GM23248 (cell line): Measurements from ENCODE around the gene STRIP1. TPM values are rescaled to one million over a fixed set of nuclear protein-coding genes. Genes with fewer than 3 reads are reported as not detected.

Source experiments
- DNase-seq: peaks from one replicate; pipeline ENCODE4 v3.0.0-alpha.2; 2015
- H2AFZ ChIP-seq: fragments of 200-600 bp; sonication (generic); 2 replicates; pipeline ENCODE4 v1.6.1; 2016; ENCODE audit warnings: antibody characterized with exemption
- H3F3A ChIP-seq: fragments of 200-600 bp; sonication (generic); 2 replicates; pipeline ENCODE4 v1.6.1; 2016; ENCODE audit warnings: mild to moderate bottlenecking, antibody characterized with exemption, mixed run types; ENCODE audit not compliant: insufficient read depth
- H3K27ac ChIP-seq: fragments of 200-600 bp; sonication (generic); 2 replicates; pipeline ENCODE4 v1.5.1; 2016; ENCODE audit warnings: mild to moderate bottlenecking
- H3K27me3 ChIP-seq: fragments of 200-600 bp; sonication (generic); replicated peaks from 2 replicates; pipeline ENCODE4 v1.6.1; 2016; ENCODE audit warnings: mild to moderate bottlenecking; ENCODE audit not compliant: insufficient read depth
- H3K36me3 ChIP-seq: fragments of 200-600 bp; sonication (generic); 2 replicates; pipeline ENCODE4 v1.6.1; 2016; ENCODE audit warnings: low read depth, mild to moderate bottlenecking
- H3K4me1 ChIP-seq: fragments of 200-600 bp; sonication (generic); 2 replicates; pipeline ENCODE4 v1.6.1; 2016; ENCODE audit warnings: mild to moderate bottlenecking; ENCODE audit not compliant: insufficient read depth
- H3K4me2 ChIP-seq: fragments of 200-600 bp; sonication (generic); one replicate; pipeline ENCODE4 v1.6.1; 2016; ENCODE audit warnings: mild to moderate bottlenecking; ENCODE audit not compliant: unreplicated experiment
- H3K4me3 ChIP-seq: fragments of 200-600 bp; sonication (generic); 2 replicates; pipeline ENCODE4 v1.5.1; 2016; ENCODE audit warnings: mild to moderate bottlenecking
- H3K79me2 ChIP-seq: fragments of 200-600 bp; sonication (generic); 2 replicates; pipeline ENCODE4 v1.6.1; 2016; ENCODE audit warnings: mild to moderate bottlenecking; ENCODE audit not compliant: insufficient read depth
- H3K9ac ChIP-seq: fragments of 200-600 bp; sonication (generic); 2 replicates; pipeline ENCODE4 v1.6.1; 2016; ENCODE audit warnings: mild to moderate bottlenecking
- H3K9me2 ChIP-seq: fragments of 200-600 bp; sonication (generic); 2 replicates; pipeline ENCODE4 v1.6.1; 2016; ENCODE audit warnings: mixed run types, mild to moderate bottlenecking, moderate library complexity; ENCODE audit not compliant: insufficient read depth
- H3K9me3 ChIP-seq: fragments of 200-600 bp; sonication (generic); one replicate; pipeline ENCODE4 v1.6.1; 2017; ENCODE audit warnings: low read depth
- H4K20me1 ChIP-seq: fragments of 200-600 bp; sonication (generic); 2 replicates; pipeline ENCODE4 v1.6.0; 2016; ENCODE audit not compliant: insufficient read depth
- EZH2 ChIP-seq: fragments of 200-600 bp; sonication (generic); IDR thresholded peaks from 2 replicates; pipeline ENCODE4 v1.6.1; 2018; ENCODE audit warnings: antibody characterized with exemption, mild to moderate bottlenecking; ENCODE audit not compliant: insufficient read depth, poor library complexity, severe bottlenecking
- EZH2phosphoT487 ChIP-seq: fragments of 200-600 bp; sonication (generic); IDR thresholded peaks from 2 replicates; pipeline ENCODE4 v1.6.1; 2018; ENCODE audit warnings: antibody characterized with exemption, moderate library complexity, mild to moderate bottlenecking, low read depth; ENCODE audit not compliant: insufficient read depth
- WGBS, 2 experiments: methylation state at CpG; one replicate each; pipeline ENCODE4 v1.1.6; 2015 to 2017; ENCODE audit warnings: low lambda C conversion rate in 2 of 2, low coverage in 1 of 2; ENCODE audit errors: missing lambda C conversion rate in 2 of 2; 5-methylcytosine and 5-hydroxymethylcytosine counted together
- in situ Hi-C: fragments of 300-500 bp; cut with MboI; formaldehyde crosslinking; loops from 2 replicates; pipeline ENCODE4 v1.15.0; 2020
- polyA plus RNA-seq: library from polyadenylated mRNA; unstranded; fragments of >200 nt; fragmentation: Nextera tagmentation; extraction: Ambion mirVana; gene quantifications from 2 replicates; pipeline ENCODE4 v1.2.1, GENCODE V29; 2016
- total RNA-seq: library from RNA; depleted of rRNA; stranded (reverse); fragments of >200 nt; shearing (Covaris generic); gene quantifications from 2 replicates; pipeline ENCODE4 v1.2.3, GENCODE V29; 2014

The STRIP1 gene
- total and polyA plus RNA-seq, 2 experiments from 2014 or later = 24.4 to 49.9 TPM

GRCh38 chr1:110086961-110087360, 52.5 kb downstream of the STRIP1 start:
- Histone ChIP-seq H3K4me3 (no peak overlapping the region), H3K9me2 (no peaks in the 10 kb centered on the region), H2AFZ (no peak overlapping the region), H3K27ac (no peak overlapping the region), H3K4me1 (no peaks in the 10 kb centered on the region), H3K4me2 (no peak overlapping the region), H3K9me3 (no peaks in the 10 kb centered on the region), H4K20me1 (no peaks in the 10 kb centered on the region), H3K36me3 (no peaks in the 10 kb centered on the region), H3K27me3 (peaks cover 54% of the 10 kb centered on the region), H3K79me2 (no peaks in the 10 kb centered on the region), H3K9ac (no peak overlapping the region), H3F3A (peaks cover 8% of the 10 kb centered on the region; the same call in 1 of the 2 replicates)
- 38 to 45% methylated on average over 4 of the region's 4 CpGs for WGBS, 2 experiments
- no peak for DNase-seq
- in situ Hi-C loops = no loop called here
- no peak for TF ChIP-seq EZH2
- TF ChIP-seq EZH2phosphoT487 = no peak

GRCh38 chr1:110087812-110088738, 53.7 kb downstream of the STRIP1 start:
- Histone ChIP-seq H3K9ac (no peak overlapping the region), H3K36me3 (no peaks in the 10 kb centered on the region), H3F3A (peaks cover 8% of the 10 kb centered on the region; the same call in 1 of the 2 replicates), H2AFZ (no peak overlapping the region), H4K20me1 (no peaks in the 10 kb centered on the region), H3K4me3 (no peak overlapping the region), H3K27ac (no peak overlapping the region), H3K9me3 (no peaks in the 10 kb centered on the region), H3K4me2 (no peak overlapping the region), H3K79me2 (no peaks in the 10 kb centered on the region), H3K4me1 (no peaks in the 10 kb centered on the region), H3K27me3 (peaks cover 42% of the 10 kb centered on the region), H3K9me2 (no peaks in the 10 kb centered on the region)
- 29 to 38% methylated on average over 14 to 15 of the region's 15 CpGs for WGBS, 2 experiments
- peak; percentile 72 for DNase-seq
- in situ Hi-C loops = no loop called here
- TF ChIP-seq EZH2 (no peak), EZH2phosphoT487 (no peak)

GRCh38 chr1:110088739-110089316, 54.4 kb downstream of the STRIP1 start:
- no peak overlapping the region for H3K4me3 ChIP-seq
- no peaks in the 10 kb centered on the region for H3K9me3 ChIP-seq
- H3K36me3 ChIP-seq = no peaks in the 10 kb centered on the region
- H3K9ac ChIP-seq = no peak overlapping the region
- DNase-seq = no peak
- H3K4me2 ChIP-seq = no peak overlapping the region
- no peak overlapping the region for H2AFZ ChIP-seq
- no peaks in the 10 kb centered on the region for H3K4me1 ChIP-seq
- TF ChIP-seq EZH2 = no peak
- TF ChIP-seq EZH2phosphoT487 = no peak
- H3F3A ChIP-seq = peaks cover 8% of the 10 kb centered on the region; the same call in 1 of the 2 replicates
- H3K27ac ChIP-seq = no peak overlapping the region
- no peaks in the 10 kb centered on the region for H3K9me2 ChIP-seq
- WGBS, 2 experiments = 45 to 53% methylated on average over 10 of the region's 10 CpGs
- in situ Hi-C loops = no loop called here
- peaks cover 35% of the 10 kb centered on the region for H3K27me3 ChIP-seq
- H4K20me1 ChIP-seq = no peaks in the 10 kb centered on the region
- no peaks in the 10 kb centered on the region for H3K79me2 ChIP-seq

GRCh38 chr1:110089561-110090275, 55.3 kb downstream of the STRIP1 start:
- Histone ChIP-seq H3K36me3 (no peaks in the 10 kb centered on the region), H3K4me1 (no peaks in the 10 kb centered on the region), H2AFZ (no peak overlapping the region), H4K20me1 (no peaks in the 10 kb centered on the region), H3F3A (peaks cover 8% of the 10 kb centered on the region; the same call in 1 of the 2 replicates), H3K4me3 (no peak overlapping the region), H3K9ac (no peak overlapping the region), H3K79me2 (no peaks in the 10 kb centered on the region), H3K4me2 (no peak overlapping the region), H3K9me3 (no peaks in the 10 kb centered on the region), H3K9me2 (no peaks in the 10 kb centered on the region), H3K27ac (no peak overlapping the region), H3K27me3 (peaks cover 26% of the 10 kb centered on the region)
- DNase-seq = no peak
- TF ChIP-seq EZH2phosphoT487 (no peak), EZH2 (no peak)
- WGBS, 2 experiments = 73 to 81% methylated on average over 6 to 7 of the region's 7 CpGs
- in situ Hi-C loops = no loop called here
